HG03432 (cell line): ENCODE results near the gene MANBA.
"Not testable (repeated sequence)": the region's sequence is repeated elsewhere in the genome, so short reads cannot be mapped to it uniquely, and the experiment has no call there.

Experiments used
- ATAC-seq: cut with Tn5 transposase; IDR thresholded peaks from one replicate; pipeline ENCODE4 v1.9.1; 2021; ENCODE audit warnings: mild to moderate bottlenecking, moderate library complexity; ENCODE audit not compliant: unreplicated experiment

The MANBA gene

DNA sequence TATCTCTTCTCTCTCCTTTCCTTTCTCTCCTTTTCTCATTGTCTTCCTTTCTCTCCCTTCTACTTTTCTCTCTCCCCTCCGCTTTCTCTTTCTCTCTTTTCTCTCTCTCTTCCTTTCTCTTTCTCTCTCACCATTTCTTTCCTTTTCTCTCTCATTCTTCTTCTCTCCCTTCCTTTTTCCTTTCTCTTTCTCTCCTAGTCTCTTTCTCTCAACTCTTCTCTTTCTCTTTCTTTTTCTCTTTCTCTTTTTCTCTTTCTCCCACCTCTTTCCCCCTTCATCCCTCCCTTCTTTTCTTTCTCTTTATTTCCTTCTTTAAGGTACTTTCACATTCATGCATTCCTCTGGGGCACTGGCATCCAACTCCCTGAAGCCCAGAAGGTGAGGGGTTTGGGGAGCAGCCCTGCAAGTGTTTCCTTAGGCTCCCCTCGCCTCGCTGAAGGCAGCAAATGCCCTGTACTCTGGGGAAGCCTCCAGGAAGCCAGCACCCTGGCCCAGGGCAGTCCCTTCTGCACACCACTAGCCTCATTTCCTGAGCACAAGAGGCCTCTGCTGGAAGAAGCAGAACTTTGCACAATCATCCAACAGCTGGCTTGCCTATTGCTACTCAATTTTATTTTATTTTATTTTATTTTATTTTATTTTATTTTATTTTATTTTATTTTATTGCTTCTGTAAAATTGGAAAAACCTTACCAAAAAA is 135.4 kb downstream of the MANBA start:
- ATAC-seq = peak; percentile 92

DNA sequence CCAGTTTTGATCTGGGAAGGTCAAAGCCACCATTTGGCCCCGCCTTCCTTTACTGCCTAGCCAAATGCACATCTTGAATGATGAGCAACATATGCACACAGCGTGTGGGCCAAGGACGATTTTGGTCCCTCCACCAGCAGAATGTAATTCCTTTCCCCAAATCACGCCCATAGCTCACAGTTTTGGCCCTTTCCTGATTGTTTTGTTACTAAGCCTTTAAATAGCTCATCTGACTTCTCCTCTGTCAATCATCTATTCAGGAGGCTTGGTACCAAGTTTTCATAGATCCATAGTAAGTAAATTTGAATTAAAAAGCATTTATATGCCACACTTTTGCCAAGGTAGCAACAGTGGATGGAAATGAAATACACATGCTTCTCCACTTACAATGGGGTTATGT is 136.3 kb downstream of the MANBA start:
- ATAC-seq = no peak

DNA sequence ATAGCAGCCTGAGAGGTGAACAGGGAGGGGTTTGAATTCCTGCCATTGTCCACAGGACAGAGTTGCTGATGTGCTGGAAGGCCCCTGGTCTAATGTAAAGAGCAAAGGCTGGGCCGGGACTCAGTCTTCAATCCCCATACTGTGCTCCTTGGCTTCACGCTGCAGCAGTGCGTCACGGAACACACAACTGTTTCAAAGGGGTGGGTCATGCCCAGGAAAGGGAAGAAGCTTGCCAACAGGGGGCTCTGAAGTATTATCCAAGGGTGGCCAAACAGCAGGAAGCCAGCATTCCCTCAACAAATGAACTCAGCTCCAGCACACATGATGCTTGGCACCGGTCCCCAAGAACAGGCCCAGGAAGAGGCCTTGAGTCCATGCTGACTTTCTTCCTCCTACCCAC is 137.1 kb downstream of the MANBA start:
- no peak for ATAC-seq

DNA sequence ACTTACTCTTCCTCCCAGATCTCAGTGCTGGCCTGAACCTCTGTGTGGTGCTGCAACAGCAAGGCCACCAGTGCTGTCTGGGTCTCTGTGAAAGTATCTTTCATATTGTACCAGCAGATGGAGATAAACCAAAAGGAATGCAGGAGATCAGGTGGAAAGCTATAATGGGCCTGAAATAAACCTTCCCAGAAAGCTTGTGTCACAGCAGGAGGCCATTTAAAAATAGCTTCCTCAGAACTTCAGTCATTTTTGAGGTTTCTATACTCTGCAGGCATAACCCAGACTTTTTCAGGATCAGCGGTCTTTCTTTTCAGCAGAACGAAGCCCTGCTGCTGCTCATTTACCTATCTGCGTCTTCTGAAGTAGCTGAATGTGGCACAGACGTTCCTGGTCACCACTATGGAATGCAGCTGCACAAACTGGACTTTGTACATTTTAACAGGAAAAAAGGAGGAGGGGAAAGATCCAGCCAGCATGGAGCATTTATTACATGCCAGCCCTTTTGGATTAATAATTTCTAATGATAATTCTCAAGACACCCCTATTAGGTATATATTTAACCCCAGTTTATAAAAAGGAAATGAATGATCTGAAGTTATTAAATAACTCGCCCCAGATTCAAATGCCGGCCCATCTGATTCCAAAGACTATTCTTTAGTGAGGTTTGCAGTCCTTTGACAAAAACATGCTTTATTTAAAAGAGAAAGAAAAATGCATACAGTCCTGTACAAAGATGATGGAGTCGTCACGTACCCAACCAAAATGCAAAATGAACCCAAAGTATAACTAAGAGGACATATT is 139.9 kb downstream of the MANBA start:
- peak; percentile 69 for ATAC-seq

DNA sequence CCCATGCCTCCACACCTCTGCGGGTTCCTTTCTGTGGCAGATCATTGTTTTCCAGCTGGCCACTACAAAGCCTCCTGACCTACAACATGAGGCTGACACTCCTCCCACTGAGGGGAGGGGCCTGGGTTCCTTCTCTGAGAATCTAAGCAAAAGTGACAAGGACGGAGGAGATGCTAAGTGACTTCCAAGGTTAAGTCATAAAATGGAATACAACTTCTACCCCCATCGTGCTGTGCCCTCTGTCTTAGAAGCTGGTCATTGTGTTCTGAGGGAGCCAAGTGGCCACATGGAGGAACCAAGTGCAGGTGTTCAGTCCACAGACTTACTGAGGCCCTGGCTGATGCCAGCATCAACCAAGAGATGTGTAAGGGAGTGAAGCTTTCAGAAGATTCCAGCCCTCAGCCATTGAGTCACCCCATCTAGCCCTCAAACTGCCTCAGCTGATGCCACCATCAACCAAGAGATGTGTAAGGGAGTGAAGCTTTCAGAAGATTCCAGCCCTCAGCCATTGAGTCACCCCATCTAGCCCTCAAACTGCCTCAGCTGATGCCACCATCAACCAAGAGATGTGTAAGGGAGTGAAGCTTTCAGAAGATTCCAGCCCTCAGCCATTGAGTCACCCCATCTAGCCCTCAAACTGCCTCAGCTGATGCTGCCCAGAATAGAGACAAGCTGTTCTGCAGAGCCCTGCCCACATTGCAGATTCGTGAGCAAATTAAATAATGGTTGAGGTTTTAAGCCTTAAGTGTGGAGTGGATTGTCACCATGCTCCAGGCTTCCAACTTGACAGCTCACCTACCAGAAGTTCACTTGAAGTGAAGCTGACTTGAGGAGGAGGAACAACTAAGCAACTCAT is 140.8 kb downstream of the MANBA start:
- ATAC-seq = peak; percentile 20

DNA sequence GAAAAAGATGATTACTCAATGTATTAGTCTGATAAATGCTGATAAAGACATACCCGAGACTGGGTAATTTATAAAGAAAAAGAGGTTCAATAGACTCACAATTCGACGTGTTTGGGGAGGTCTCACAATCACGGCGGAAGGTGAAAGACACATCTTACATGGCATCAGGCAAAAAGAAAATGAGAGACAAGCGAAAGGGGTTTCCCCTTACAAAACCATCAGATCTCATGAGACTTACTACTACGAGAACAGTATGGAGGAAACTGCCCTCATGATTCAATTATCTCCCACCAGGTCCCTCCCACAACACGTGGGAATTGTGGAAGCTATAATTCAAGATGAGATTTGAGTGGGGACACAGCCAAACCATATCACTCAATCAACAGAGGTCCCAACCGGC is 141.7 kb downstream of the MANBA start:
- not testable (repeated sequence) for ATAC-seq

DNA sequence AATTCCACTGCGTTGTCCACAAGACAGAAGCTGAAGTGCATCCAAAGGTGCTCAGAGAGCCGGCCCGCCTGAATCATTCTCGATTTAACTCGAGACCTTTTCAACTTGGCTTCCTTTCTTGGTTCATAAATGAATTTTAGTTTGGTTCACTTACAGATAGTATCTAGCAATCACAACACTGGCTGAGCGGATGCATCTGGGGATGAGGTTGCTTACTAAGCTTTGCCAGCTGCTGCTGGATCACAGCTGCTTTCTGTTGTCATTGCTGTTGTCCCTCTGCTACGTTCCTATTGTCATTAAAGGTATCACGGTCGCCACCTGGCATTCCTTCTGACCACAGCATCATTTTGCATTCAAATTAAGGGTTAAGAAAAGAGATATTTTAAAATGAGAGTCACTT is 144.1 kb downstream of the MANBA start:
- ATAC-seq = no peak

DNA sequence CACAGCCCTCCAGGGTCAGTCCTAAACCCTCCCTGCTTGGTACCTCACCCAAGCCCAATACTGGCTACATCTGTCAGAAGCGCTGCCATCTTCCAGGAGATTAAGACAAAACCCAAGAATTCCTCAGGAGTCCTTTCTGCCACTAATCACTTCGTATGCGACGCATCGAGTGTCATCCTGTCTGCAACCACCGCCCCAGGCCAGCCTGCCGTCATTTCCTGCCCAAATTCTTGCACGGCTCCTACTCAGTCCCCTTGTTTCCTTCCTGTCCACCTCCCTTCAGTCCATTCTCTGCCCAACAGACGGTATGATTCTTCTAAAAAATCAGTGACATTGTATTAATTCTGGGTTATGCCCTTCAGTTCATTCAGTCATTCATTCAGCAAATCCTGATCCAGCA is 146.0 kb downstream of the MANBA start:
- no peak for ATAC-seq

DNA sequence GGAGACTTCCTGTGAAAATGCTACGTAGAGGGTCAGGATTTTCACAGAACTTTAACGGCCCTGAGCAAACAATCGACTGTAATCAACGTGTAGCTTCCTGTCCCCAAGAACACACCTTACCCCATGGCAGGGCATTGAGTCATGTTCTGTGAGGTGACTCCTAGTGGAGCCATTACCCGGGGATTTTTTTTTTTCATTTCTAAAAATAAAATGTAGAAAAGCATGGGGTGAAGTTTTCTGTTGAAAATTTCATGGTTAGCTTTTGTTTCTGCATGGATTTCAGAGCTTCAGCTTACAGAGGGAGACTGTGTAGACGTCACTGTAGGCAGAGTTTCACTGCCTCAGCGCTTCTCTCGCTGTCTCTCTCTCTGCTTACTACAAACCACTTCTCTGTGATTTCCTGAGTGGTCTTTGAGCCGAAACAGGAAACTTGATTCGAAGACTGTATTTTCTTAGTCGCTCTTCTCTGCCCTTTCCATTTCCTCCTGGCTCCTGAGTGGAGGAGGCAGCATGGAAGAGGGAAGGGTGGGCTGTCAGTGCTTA is 147.9 kb downstream of the MANBA start:
- ATAC-seq = peak; percentile 52

DNA sequence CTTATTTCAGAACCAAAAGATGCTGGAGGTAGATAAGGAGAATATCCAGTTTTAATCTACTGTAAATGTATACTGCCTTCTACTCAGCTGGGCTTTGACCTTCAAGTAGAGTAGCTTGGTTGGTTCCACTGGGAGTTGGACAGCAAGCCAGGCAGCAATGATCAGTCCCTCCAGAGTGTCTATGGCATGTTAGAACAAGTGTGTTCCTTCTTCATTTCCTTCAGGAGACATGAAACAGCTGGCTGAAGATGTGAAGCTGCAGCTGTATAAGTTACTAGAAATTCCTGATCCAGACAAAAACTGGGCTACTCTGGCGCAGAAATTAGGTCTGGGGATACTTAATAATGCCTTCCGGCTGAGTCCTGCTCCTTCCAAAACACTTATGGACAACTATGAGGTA is 148.6 kb downstream of the MANBA start:
- no peak for ATAC-seq

DNA sequence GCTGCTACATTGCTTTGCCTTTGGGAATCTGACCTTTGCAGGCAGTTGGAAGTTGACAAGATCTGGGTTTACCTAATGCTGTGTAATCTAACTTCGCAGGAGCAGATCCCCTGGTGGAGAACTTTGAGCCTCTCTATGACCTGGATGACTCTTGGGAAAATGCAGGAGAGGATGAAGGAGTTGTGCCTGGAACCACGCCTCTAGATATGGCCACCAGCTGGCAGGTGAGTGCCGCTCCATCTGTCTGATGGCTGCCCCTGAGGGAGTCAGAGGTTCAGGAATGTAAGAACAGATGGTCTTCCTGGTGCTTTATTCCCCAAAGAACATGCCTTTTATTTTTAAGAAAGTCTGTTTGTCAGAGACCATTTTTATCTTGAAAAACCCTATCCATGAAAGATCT is 150.3 kb downstream of the MANBA start:
- ATAC-seq = no peak

DNA sequence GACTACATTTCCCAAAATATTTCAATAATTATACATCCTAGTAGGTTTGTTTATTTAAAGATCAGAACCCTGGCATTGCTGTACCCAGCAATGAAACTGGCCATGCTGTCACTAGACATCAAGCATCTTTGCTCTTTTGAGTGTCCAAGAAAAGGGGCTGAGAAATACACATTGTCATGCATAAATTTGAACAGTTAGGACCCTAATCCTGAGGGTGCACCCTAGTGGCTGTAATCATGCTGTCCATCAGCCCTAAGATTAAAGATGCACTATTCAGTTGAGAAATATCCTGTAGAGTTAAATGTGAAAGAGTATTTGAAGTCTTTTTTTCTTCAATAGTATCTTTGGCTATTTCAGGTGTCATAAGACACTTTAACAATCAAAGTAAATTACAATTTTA is 150.8 kb downstream of the MANBA start:
- ATAC-seq = no peak

DNA sequence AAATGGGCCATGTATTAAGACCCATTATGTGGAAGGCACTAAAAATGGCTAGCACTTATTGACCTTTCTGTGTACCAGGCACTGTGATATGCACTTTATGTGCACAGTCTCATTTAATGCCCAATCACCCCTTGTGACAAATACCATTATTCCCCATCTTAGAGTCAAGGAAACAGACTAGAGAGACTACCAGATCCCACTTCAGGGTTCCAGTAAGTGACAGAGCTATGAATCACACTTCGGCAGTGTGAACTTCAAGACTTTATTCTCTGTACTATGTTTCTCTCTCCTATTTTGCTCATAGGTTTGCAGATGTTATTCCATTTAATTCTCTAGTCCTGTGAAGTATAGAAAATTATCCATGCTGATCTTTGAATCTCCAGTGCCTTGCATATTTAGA is 152.6 kb downstream of the MANBA start:
- no peak for ATAC-seq

DNA sequence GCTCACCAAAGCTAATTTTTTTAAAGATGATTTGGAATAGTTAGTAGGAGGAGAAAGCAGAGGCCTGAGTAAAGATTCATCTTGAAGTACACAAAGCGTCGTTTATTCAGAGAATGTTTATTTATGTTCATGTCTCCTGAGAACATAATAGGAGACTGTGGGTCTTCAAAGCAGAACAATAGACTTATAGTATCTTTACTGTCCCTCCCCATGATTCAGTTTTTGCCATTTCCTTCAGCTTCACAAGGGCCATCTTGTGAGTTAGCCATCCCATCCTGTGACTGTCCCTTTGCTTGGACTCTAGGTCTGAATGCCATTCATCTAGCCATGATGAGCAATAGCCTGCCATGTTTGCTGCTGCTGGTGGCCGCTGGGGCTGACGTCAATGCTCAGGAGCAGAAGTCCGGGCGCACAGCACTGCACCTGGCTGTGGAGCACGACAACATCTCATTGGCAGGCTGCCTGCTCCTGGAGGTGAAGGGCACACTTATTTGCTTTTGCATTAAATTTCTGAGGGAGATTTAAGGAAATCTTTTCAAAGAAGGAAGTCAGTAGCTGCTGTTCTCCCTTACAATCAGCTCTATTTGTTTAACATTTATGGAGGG is 153.8 kb downstream of the MANBA start:
- no peak for ATAC-seq

DNA sequence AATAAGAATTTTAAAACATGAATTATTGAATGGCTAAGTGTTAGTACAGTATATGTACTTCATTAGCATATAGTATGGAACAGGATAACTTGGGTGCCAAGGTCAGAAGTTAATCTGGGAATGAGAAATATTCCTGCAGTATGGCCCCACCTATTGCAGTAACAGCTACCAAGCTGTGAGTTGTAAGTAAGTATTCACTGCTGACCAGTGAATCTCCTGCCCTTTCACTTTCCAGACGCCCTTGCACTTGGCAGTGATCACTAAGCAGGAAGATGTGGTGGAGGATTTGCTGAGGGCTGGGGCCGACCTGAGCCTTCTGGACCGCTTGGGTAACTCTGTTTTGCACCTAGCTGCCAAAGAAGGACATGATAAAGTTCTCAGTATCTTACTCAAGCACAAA is 154.5 kb downstream of the MANBA start:
- no peak for ATAC-seq

DNA sequence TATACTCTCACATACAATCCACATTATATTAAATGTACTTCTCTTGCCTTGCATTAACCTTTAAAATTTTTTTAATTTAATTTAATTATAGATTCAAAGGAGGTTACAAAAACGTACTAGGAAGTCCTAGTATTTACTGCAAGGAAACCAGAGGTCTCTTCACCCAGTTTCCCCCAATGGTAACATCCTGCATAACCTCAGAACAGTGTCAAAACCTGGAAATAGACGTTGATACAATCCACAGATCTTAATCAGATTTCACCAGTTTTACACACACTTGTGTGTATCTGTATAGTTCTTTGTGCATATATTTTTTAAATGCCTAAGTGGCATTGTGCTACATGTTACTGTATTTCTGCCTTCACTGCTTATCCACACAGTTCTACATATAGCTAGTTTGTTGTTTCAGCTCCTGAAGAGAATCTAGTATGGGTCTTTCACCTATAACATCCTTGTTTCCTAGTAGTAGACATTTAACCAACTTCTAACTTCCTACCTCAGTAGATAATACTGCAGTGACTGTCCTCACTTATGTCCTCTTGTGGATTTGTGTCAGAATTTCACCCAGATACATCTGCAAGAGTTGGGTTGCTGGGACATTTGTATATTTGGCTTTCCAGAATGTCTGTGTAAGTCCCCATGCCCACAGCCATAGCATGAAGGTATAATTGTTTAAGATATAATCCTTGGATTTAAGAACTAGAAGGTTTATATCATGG is 156.4 kb downstream of the MANBA start:
- no peak for ATAC-seq

DNA sequence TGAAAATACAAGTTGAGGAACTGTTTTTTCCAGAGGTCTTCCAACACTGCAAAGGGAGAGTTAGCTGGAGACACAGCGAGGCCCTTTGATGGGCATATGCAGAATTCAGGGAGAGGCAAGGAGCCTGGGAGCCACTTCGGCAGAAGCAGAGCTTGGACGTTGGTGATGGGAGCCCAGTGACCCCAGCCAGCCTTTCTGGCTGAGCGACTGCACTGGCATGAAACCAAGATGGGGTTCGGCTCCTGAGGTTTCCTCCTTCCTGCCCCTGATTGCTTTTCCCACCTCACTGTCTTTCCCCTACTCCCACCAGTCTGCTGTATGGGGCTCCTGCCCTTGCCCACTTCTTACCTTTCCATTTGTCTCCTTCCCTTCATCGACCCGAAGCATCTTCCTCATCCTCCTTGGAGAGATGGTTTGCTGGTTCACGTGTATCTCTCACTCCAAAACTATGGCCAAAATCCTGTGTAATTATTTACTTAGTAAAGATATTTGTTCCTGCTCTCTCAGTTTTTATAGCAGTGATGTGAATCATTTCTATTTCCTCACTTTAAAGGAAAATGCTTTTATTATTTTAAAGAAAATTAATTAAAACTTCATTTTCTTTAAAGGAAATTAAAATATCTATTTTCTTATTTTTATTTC is 159.1 kb downstream of the MANBA start:
- no peak for ATAC-seq

DNA sequence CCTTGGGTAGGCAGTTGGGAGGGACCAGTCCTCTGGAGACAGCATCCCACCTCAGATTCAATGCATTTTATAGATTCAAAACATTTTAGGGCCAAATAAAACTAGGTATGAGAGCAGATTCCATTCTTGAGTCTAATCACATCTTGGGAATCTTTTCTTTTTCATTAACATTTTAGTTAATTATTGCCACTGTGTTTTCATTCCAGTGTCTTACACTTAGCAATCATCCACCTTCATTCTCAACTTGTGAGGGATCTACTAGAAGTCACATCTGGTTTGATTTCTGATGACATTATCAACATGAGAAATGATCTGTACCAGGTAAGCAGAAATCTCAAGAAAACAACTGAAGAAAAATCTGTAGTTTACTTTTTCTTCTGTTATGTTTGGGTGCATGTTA is 160.1 kb downstream of the MANBA start:
- no peak for ATAC-seq

DNA sequence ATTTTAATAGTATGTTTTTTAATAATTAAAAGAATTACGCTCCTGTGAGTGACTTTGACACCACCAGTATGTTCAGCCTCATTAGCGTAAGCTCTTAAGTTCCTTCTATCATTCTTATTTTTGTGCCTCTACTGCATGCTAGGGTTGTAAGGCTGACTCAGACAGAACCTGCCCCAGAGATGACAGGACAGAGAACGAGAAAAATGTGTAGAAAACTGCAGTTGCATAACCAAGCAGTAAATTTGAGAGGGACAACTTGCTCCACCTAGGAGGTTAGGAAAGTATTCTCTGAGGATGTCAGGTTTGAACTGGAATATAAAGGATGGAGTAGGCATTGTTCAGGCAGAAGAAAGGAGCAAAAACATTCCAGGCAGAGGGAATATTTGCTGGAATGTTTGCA is 160.9 kb downstream of the MANBA start:
- ATAC-seq = no peak

DNA sequence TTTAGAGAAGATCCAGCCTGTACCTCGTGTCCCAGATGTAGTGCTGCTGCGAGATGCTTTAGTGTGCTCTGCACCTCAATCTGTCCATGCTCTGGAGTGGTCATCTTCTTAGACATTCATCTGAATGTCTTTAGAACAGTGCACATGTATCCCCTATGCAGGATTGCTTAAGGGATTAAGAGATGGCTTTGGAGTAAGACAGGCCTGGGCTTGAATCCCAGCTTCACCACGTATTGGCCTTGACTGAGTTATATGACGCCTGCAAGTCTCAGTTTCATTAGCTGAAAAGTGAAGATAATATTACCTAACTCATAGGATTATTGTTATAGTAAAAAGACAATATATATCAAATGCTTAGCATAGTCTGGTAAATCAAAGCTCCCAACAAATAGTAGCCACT is 161.3 kb downstream of the MANBA start:
- ATAC-seq = no peak
